Cardiac fibroblast (primary cell): ENCODE measurements around the gene DCDC2B.

ENCODE experiments used
- DNase-seq, 2 donors: peaks; one replicate each; pipeline versions ENCODE4 v3.0.0 to v3.0.0-alpha.2; 2010; ENCODE audit warnings: low read depth in 2 of 2
- H3K4me3 ChIP-seq, 2 donors: replicated peaks in 1 of 2; 1 replicate in 1 of 2; 2 replicates in 1 of 2; pipeline ENCODE4 v1.5.1; 2011; ENCODE audit warnings: low read depth in 2 of 2, low read length in 2 of 2, mild to moderate bottlenecking in 2 of 2, moderate library complexity in 1 of 2
- CTCF ChIP-seq: IDR thresholded peaks from one replicate; pipeline ENCODE4 v1.5.1; 2011; ENCODE audit warnings: low read depth, mild to moderate bottlenecking, low read length, inconsistent platforms

DCDC2B gene

GRCh38 chr1:32215629-32216480 is 7.0 kb downstream of the DCDC2B start:
- TF ChIP-seq CTCF = peak; percentile 89
- DNase-seq = peak; percentile 76 to 79
- no peak overlapping the region for H3K4me3 ChIP-seq

- no peak for DNase-seq
- H3K4me3 ChIP-seq = no peak overlapping the region
- no peak for TF ChIP-seq CTCF
Observed at GRCh38 chr1:32216566-32216965, 7.7 kb downstream of the DCDC2B start.

- DNase-seq = no peak
- H3K4me3 ChIP-seq = no peak overlapping the region
- no peak for TF ChIP-seq CTCF
Observed at GRCh38 chr1:32219022-32219421, 10.1 kb downstream of the DCDC2B start.

- DNase-seq = no peak
- TF ChIP-seq CTCF = no peak
Observed at GRCh38 chr1:32220746-32221580, 12.1 kb downstream of the DCDC2B start.

GRCh38 chr1:32221581-32221979 is 12.7 kb downstream of the DCDC2B start:
- H3K4me3 ChIP-seq = peak overlapping the region; percentile 61 to 90
- DNase-seq = no peak
- TF ChIP-seq CTCF = no peak

More at GRCh38 chr1:32220746-32221580, 12.1 kb downstream of the DCDC2B start:
- peak overlapping the region; percentile 61 to 90 for H3K4me3 ChIP-seq

GRCh38 chr1:32221980-32222755 is 13.3 kb downstream of the DCDC2B start, which contains the start of the genes EIF3I and TMEM234:
Gene EIF3I, plus strand, starts transcription at chr1:32222407. Its CDS starts 35 bp downstream, at chr1:32222442.
Gene TMEM234, minus strand, starts transcription at chr1:32222353. Its CDS starts 31 bp downstream, at chr1:32222322.
- TF ChIP-seq CTCF = no peak
- DNase-seq = peak; percentile 92
- peak within 1 kb of the TSS; percentile 61 to 90 for H3K4me3 ChIP-seq
